Suprapubic skin (tissue), 3 donors: ENCODE measurements around the gene SEMA5A.

ENCODE experiments used
- POLR2AphosphoS5 ChIP-seq, 3 donors: sonication (generic); formaldehyde crosslinking; IDR thresholded peaks; one replicate each; pipeline ENCODE4 v1.6.1; 2017; ENCODE audit warnings: antibody characterized with exemption in 3 of 3
- TF ChIP-seq, protein P1 (sequence below), 2 donors: fragments of 200-600 bp in 1 of 2; fragments of 450-650 bp in 1 of 2; sonication (generic) in 1 of 2; IDR thresholded peaks; one replicate each; pipeline ENCODE4 v1.5.1; 2016 to 2019; ENCODE audit warnings: antibody characterized with exemption in 2 of 2, mild to moderate bottlenecking in 1 of 2, moderate library complexity in 1 of 2

DNA sequence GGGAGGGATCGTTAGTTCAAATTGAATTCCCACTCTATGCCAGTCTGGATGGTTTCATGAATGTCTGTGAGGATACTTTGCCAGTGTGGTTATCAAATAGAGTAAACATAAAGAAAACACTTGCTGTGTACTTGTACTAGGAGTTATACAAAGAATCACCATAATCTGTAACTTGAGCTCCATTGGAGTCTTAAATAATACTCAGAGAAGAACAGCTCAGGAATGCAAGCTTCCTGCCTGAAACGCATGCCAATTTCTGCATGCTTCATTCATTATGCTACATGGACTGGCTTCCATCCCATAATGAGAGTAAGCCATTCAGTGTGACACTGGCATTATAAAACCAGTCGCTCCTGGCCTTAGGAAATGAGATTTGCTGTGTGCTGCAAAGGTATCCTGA is 351.4 kb downstream of the SEMA5A start:
- no peak for TF ChIP-seq POLR2AphosphoS5 (IDR thresholded peaks at IDR 0.05)
- TF ChIP-seq, protein P1, sequence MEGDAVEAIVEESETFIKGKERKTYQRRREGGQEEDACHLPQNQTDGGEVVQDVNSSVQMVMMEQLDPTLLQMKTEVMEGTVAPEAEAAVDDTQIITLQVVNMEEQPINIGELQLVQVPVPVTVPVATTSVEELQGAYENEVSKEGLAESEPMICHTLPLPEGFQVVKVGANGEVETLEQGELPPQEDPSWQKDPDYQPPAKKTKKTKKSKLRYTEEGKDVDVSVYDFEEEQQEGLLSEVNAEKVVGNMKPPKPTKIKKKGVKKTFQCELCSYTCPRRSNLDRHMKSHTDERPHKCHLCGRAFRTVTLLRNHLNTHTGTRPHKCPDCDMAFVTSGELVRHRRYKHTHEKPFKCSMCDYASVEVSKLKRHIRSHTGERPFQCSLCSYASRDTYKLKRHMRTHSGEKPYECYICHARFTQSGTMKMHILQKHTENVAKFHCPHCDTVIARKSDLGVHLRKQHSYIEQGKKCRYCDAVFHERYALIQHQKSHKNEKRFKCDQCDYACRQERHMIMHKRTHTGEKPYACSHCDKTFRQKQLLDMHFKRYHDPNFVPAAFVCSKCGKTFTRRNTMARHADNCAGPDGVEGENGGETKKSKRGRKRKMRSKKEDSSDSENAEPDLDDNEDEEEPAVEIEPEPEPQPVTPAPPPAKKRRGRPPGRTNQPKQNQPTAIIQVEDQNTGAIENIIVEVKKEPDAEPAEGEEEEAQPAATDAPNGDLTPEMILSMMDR (IDR thresholded peaks at IDR 0.05): no peak
